Limb (tissue), 2 donors: ENCODE measurements around the gene GJC3.
A peak's percentile ranks its signal among the peaks of the same experiment; 100 is the strongest.
"Not testable (repeated sequence)": the region's sequence is repeated elsewhere in the genome, so short reads cannot be mapped to it uniquely, and the experiment has no call there.

Experiments
- DNase-seq, 2 donors: peaks; one replicate each; pipeline ENCODE4 v3.0.0-alpha.2; 2016; ENCODE audit errors: extremely low spot score in 2 of 2

The GJC3 gene

DNA sequence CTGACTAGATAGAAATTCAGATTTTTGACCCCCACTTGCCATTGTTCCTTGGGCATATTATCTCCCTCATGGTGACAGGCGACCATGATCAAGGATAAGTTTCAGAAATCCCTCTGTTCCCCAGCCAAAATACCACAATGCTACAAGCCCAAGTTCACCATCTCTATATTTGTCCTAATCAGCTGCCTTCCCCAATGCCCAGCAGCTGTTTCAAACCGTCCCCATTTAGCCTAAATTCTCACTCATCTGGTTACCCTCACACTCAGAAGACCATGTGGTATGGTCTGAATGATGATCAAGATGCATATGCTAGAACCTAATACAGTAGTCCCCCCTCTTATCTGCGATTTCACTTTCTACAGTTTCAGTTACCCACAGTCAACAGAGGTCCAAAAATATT lies 956 bp upstream of the GJC3 start:
- DNase-seq: no peak

DNA sequence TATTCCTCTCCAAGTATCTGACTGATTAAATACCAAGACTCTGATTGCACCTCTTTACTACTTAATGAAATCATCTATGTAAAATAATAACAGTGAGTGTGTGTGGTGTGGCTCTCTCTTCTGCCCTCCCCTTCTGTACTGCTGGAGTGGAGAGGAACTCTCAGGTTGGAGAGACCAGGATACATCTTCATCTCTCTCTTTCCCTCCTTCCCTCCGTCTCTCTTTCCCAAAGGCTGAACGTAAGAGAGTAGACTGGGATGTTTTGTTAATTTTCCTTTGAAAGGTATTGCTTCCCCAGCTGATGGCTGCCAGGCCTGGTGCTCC lies 272 bp upstream of the GJC3 start:
- DNase-seq: no peak

DNA sequence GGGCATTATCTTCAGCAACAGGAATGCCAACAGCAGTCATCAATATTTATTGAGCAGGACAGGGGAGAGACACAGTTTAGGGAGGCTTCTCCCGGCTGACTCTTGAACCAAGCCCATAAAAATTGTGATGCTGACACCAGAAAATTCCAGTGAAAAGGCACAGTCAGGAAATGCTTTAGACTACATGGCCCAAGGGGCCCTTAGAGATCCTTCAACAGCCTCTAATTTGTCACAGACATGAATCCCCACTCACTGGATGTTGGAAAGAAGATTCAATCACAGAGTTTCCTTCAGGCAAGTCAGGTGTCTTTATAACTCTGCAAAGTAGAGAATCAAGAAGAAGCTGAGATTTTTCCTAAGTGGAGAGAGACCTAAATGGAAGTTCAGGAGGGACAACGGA lies 1.2 kb downstream of the GJC3 start:
- no peak for DNase-seq

DNA sequence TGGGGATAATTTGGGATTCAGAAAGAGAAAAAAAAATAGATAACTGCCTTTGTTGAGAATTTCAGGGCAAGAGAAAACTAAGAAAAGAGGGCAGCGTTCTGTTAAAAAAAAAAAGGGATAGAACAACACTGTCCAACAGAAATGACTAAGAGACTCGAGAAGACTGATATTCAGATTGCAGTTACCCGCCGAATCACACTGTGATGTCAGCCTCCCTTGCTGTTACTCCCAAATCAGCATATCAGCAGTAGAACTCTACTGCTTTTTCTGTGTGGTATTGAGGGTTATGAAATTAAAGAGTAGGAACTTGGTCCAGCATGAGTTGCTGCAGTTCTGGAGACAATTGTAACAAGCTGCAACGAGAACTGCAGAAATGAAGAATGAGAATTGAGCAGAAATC lies 1.9 kb downstream of the GJC3 start:
- no peak for DNase-seq

DNA sequence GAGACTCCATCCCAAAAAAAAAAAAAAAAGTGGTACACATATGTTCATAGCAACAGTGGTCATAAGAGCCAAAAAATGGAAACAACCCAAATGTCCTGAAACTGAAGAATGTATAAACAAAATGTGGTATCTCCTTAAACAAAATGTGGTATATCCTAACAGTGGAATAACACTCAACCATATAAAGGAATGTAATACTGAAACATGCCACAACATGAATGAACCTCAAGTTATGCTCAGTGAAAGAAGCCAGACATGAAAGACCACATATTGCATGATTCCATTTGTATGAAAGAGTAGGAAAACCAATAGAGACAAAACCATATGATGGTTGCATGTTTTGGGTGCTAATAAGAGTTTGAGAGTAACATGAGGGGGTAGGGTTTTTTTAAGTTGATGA lies 3.1 kb downstream of the GJC3 start:
- DNase-seq: no peak

DNA sequence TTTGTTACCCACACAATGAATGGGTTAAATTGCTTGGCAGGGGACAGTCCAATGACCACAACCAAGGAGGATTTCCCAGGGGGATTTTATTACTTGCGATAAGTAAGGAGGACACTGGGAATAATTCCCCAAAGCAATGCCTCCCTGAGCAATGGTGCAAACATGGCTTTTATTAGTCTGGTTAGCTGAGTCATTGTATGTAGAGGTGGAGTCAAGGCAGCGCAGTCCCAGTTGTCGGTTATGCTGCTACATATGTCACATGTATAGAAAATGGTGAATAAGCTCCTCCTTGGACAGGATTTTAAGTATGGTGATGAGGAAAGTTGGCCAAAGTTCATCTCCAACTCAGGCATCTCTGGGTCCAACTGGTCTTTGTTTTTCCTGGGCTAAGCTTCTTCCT lies 6.2 kb downstream of the GJC3 start:
- DNase-seq: no peak

DNA sequence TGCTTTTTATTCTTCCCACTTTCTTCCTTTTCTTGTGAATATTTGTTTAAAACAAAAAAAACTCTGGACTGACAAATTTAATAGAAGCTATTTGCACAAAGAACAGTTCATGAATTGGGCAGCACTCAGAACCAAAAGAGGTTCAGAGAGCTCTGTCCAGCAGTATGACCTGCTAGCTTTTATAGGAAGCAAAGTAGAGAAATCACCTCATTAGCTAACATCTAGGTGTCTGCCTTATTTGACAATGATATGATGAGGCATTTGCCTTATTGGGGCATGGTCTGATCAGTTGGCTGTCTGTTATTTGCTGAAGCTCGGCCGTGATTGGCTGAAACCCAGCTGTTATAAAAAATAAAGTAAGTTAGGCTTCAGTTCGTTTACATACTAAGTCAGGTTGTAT lies 9.3 kb downstream of the GJC3 start:
- DNase-seq: no peak

DNA sequence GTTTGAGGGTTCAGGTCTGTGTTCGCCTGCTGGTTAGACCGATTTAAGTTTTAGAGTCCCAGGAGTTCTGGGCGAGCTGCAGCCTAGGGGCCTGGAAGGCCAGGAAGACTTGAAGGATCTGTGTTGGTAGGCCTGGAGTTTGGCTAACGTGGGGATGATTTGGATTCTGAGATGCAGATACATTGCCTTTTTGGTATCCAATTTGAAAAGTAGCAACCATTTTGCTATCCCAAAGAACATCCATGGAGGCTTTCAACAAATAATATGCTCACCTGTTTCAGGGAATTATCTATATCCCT lies 9.7 kb downstream of the GJC3 start:
- DNase-seq: no peak

DNA sequence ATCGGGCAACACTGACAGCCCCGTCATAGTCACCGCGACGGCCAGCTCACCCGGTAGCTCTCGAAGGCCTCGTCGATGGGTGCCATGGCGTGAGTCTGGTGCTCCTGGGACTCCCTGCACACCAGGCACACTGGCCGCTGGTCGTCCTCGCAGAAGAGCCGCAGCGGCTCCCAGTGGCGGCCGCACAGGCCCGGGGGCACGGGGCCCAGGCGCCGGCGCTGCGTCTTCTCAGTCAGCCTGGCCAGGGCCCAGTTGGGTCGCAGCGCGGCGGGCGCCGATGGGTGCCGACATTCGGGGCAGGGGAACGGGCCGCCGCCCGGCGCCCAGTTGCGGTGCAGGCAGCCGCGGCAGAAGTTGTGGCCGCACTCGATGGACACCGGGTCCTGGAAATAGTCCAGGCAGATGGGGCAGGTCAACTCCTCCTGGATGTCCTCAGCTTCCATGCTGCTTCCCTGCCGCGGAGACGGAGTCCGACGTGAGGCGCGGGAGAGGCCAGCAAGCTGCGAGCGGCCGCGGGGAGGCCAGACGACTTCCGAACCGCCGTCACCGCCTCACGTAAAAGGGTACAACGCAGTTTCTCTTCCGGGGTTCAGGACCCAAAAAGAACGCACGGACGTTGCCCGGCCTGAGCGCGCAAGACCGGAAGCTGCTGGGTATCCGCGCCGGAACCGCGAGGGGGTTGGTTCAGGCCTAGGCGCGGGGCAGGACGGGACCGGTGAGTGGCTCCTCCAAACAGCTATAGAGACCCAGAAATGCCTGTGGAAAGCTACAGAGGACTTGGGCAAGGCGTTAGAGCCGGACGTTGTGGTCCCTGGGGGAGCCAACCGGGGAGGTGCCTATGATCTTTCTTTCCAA lies 10.2 kb downstream of the GJC3 start, which contains the start of gene TRIM4:
Gene TRIM4 (minus strand): TSS at position 572 of the 855 bp plus-strand sequence. CDS start 129 bp downstream, at position 443.
- DNase-seq: peak; percentile 84 to 89

DNA sequence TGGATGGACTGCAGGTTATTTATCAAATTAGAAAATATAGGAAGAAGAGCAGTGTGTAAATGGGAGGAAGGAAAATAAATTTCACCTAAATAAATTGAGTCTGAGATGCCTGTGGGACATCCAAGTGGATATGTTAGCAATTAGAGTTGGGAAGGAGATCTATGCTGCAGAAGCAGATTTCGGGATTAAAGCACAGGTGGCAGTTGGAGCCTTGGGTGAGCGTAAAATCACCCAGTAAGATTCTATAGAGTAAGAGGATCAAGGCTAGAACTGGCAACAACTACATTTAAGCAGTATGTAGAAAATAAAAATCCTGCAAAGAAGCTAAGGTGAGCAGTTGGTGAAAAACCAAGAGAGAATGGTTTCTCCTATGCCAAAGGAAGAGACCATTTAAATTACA lies 18.4 kb downstream of the GJC3 start:
- no peak for DNase-seq

DNA sequence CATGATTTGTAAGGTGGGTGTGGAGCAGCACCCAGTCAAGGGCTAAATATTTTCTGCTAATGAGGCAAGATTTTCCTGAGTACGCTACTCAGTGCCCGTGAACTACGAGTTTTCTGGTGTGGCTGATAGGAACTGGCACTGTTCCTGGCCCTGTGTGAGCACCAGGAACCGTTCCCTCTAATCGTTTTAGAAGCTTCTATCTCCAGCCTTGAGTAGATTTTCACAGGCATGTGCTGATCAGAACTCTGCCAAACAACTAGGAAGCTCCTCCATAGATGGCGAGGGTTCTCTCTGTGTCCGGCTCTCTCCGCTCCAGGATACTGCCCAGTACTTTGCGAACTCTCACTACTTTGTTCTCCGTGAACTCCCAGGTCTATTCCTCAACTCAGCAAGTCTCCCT lies 27.8 kb downstream of the GJC3 start:
- DNase-seq: no peak

DNA sequence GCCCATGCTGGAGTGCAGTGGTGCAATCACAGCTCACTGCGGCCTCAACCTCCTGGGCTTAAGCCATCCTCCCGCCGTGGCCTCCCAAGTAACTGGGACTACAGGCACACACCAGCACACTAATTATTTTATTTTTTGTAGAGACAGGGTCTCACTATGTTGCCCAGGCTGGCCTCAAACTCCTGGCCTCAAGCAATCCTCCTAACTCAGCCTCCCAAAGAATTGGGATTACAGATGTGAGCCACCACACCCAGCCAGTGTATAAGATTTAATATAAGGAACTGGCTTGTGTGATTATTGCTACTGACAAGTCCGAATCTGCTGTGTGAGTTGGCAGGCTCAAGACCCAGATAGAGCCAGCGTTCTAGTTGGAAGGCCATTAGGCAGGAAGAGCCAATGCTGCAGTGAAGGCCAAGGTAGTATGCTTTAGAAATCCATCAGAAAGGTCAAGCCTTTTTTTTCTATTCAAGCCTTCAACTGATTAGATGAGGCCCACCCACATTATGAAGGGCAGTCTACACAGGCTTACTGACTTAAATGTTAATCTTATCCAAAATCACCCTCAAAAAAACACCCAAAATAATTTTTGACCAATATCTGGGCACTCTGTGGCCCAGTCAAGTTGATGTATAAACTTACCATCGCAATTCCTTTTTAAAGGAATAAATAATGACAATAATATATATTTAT lies 29.4 kb downstream of the GJC3 start:
- DNase-seq: no peak

DNA sequence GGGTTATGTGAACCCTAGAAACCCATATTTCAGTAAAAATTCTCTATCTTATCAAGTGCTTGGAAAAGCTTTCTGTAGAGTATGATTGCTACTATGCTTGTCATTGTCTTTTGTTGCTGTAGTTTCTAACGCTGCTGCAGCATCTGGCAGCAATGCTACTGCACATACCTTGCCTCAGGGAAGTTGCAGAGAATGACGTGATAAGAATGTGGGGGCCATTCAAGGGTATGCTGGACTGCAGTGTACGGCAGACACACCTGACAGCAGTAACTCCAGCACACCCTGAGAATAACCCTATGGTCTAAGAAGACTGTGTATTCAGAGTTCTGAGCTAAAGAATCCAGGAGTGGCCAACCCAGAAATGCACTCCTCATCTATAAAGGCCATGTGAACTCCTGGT lies 30.6 kb downstream of the GJC3 start:
- no peak for DNase-seq

DNA sequence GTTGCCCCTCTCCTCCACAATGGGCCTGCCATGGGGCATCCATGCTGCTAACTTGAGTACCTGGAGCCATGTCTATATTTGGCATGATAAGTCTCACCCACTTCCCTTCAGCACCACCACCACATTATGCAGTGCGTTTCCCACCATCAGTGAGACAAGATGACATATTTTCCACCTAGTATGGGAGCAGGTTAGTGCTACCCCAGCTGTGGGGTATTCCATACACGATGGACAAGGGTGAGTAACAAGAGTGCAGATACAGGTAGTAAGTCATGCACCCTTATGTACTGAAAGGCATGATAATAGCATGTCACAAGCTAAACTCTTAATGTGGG lies 31.4 kb downstream of the GJC3 start:
- no peak for DNase-seq

DNA sequence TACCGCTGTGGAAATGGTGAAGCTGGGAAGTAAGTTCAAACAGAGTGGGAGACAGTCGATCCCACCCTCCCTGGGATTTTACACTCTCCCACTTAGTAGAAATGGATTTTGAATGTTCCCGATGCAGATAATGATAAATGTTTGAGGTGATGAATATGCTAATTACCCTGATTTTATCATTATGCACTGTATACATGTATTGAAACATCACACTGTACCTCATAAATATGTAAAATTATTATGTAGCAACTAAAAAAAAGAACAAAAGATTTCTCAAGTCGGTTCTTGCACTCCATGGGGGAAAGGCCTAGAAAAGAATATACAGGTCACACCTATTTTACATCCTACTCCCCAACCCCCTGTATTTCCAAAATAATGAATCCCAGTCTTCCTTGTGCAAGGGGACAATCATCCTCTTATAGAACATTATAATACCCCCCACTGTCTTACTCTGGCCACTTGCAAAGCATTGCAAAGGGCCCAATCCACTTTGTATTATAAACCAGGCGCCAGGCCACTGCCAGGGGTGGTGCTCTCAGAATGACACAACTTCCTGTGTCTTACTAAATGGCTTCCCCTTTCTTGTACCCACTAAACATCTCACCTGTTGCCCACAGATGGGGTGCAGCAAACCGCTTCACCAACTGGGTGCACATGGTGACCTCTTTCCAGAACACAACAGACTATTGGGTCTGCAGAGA lies 31.9 kb downstream of the GJC3 start:
- DNase-seq: no peak

DNA sequence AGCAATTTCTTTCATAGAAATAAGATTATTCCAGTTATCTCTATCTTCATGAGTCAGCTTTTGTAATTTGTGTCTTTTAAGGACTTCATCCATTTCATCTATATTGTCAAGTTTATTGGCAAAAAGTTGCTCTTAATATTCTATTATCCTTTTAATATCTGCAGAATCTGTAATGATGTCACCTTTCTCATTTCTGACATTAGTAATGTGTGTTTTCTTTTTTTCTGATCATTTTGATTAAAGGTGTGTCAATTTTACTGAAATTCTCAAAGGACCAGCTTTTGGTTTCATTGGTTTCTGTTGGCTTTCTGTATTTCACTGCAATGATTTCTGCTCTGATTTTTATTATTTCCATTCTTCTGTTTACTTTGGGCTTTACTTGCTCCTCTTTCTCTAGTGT lies 34.7 kb downstream of the GJC3 start:
- no peak for DNase-seq

DNA sequence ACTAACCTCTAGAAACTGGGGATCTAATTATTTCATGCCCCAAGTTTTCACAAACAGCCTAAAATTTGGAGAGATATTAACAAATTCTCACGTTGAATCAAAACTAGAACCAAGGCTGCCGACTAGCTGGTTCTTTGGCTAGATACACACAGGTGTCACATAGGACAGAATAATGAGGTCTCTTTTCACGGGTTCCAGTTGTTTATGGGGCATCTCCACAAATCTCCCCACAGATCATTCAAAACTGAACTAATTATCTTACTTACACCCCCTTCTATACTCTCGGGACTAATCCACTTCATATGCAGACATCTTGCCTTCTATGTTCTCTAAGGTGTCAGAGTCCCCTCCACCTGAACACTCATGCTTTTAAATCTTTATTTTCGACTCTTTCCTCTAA lies 36.1 kb downstream of the GJC3 start:
- DNase-seq: no peak

DNA sequence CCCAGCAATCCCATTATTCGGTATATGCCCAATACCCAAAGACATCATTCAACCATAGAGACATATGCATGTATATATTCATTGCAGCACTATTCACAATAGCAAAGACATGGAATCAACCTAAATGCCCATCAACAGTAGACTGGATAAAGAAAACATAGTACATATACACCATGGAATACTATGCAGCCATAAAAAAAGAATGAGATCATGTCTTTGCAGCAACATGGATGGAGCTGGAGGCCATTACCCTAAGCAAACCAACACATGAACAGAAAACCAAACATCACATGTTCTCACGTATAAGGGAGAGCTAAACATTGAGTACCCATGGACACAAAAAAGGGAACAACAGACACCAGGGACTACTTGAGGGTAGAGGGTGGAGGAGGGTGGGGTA lies 39.1 kb downstream of the GJC3 start:
- DNase-seq: not testable (repeated sequence)

DNA sequence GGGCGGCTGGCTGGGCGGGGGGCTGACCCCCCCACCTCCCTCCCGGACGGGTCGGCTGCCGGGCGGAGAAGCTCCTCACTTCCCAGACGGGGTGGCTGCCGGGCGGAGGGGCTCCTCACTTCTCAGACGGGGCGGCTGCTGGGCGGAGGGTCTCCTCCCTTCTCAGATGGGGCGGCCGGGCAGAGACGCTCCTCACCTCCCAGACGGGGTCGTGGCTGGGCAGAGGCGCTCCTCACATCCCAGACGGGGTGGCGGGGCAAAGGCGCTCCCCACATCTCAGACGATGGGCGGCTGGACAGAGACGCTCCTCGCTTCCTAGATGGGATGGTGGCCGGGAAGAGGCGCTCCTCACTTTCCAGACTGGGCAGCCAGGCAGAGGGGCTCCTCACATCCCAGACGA lies 41.1 kb downstream of the GJC3 start:
- DNase-seq: not testable (repeated sequence)

DNA sequence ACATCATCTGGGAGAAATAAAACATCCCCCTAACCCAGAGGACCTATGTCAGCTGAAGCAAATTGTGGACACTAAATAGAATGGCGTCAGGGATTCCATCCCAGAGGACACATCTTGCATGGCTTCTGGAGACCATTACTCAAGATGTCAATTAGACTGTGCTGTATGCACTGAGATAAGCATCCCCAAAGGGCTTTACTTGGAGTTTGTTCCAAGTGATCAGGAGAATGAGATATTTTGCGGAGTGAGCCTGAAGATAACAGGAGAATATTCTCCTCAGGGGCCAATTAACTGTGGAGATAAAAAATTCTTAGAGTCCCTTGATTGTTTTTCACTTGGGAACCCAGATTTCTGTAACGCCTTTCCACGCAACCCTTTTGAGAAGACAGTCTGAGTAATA lies 48.0 kb downstream of the GJC3 start:
- DNase-seq: no peak

DNA sequence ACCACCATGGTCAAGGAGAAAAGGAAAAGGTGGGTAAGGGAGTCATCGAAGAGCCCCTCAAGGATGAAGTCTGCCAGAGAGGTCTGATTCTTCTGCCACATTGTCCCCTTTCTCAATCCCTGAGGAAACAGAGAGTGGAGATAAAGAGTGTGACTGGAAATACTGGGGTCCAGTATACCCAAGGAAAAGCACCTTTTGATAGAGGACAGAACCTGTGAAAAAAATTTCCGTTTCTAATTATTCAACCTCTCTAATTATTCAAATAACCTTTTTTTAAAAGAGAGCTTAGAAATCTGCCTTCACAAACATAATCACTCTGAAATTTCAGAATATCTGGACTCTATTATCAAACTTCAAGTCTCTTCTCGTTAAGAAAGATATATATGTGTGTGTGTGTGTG lies 52.5 kb downstream of the GJC3 start, which contains the start of gene OR2AE1:
Gene OR2AE1 (minus strand): TSS at position 101 of the 400 bp plus-strand sequence. CDS start 0 bp downstream, at position 101.
- DNase-seq: no peak

DNA sequence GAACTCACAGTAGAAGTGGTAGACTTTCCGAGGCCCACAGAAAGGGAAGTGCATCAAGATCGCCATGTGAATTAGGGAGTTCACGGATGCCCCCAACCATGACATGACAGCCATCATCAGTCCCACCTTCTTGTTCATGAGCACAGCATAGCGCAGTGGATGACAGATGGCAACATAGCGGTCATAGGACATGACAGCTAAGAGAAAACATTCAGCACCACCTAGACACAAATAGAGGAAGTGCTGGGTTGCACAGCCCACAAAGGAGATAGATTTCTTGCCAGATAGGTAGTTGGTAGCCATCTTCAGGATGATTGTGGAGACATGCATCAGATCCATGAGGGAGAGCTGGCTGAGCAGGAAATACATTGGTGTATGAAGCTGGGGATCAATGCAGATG lies 52.9 kb downstream of the GJC3 start:
- DNase-seq: no peak
